GM18505 (cell line): ENCODE data around the gene PPBP.

Experiments used
- ATAC-seq: cut with Tn5 transposase; IDR thresholded peaks from one replicate; pipeline ENCODE4 v1.9.1; 2021; ENCODE audit not compliant: unreplicated experiment
- POLR2A ChIP-seq: IDR thresholded peaks from 4 replicates; pipeline ENCODE4 v1.6.1; 2011; ENCODE audit warnings: borderline replicate concordance; ENCODE audit not compliant: insufficient read depth, insufficient read length; ENCODE audit errors: extremely low read depth

Gene PPBP

GRCh38 chr4:73947239-73947985 lies 40.6 kb downstream of the PPBP start:
- no peak for ATAC-seq
- TF ChIP-seq POLR2A, result no peak

GRCh38 chr4:73945674-73946449 lies 42.1 kb downstream of the PPBP start:
- TF ChIP-seq POLR2A, result no peak
- ATAC-seq, result no peak

- TF ChIP-seq POLR2A, result no peak
- ATAC-seq, result no peak
These were observed 42.9 kb downstream of the PPBP start for GRCh38 chr4:73945140-73945539.

- ATAC-seq, result no peak
- no peak for TF ChIP-seq POLR2A
These were observed 43.7 kb downstream of the PPBP start for GRCh38 chr4:73944061-73944875.

- no peak for TF ChIP-seq POLR2A
- ATAC-seq, result no peak
These were observed 44.4 kb downstream of the PPBP start for GRCh38 chr4:73943555-73943954.

GRCh38 chr4:73936969-73937368 lies 51.0 kb downstream of the PPBP start:
- no peak for ATAC-seq
- no peak for TF ChIP-seq POLR2A
